Gastrocnemius medialis (tissue), 4 donors: ENCODE measurements around the gene SLC44A2.

Source experiments
- POLR2A ChIP-seq, 2 donors: fragments of 450-650 bp; IDR thresholded peaks; one replicate each; pipeline ENCODE4 v1.6.1; 2017; ENCODE audit warnings: antibody characterized with exemption in 2 of 2, mild to moderate bottlenecking in 2 of 2, moderate library complexity in 2 of 2
- TF ChIP-seq, protein P1 (sequence below), 5 experiments: fragments of 450-650 bp in 3 of 5; fragments of 200-600 bp in 2 of 5; sonication (generic) in 2 of 5; IDR thresholded peaks in 4 of 5; conservative IDR thresholded peaks in 1 of 5; 1 replicate in 4 of 5; 2 replicates in 1 of 5; pipeline ENCODE4 v1.5.1; 2016 to 2019; ENCODE audit warnings: antibody characterized with exemption in 5 of 5, mild to moderate bottlenecking in 3 of 5, moderate library complexity in 3 of 5

DNA sequence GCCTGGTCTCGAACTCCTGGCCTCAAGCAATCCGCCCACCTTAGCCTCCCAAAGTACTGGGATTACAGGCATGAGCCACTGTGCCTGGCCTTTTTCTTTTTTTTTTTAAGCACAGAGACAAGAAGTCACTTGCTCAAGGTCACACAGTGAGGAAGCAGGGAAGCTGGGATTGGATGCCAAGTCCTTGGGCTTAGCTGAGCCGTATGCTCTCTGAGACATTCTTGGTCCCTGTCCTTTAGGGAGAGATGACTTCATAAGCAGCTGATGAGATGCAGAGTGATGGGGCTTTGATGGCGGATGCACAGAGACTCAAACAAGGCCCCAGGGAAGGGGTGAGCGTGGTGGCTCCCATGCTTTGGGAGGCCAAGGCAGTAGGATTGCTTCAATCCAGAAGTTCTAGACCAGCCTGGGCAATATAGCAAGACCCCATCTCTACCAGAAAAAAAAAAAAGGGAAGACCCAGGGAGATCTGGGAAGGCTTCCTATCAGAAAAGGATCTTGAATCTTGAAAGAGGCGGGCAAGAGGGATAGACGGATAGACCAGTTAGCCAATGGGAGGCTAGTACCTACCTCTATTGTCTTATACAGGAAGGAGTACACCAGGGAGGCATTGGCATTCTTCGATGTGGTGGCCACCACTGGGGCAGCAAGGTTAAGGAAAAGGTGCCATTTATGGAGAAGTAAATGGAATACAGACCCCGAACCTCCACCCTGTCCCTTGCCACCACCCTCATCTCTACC lies 42.1 kb upstream of the SLC44A2 start:
- TF ChIP-seq, protein P1, sequence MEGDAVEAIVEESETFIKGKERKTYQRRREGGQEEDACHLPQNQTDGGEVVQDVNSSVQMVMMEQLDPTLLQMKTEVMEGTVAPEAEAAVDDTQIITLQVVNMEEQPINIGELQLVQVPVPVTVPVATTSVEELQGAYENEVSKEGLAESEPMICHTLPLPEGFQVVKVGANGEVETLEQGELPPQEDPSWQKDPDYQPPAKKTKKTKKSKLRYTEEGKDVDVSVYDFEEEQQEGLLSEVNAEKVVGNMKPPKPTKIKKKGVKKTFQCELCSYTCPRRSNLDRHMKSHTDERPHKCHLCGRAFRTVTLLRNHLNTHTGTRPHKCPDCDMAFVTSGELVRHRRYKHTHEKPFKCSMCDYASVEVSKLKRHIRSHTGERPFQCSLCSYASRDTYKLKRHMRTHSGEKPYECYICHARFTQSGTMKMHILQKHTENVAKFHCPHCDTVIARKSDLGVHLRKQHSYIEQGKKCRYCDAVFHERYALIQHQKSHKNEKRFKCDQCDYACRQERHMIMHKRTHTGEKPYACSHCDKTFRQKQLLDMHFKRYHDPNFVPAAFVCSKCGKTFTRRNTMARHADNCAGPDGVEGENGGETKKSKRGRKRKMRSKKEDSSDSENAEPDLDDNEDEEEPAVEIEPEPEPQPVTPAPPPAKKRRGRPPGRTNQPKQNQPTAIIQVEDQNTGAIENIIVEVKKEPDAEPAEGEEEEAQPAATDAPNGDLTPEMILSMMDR (IDR thresholded peaks at IDR 0.05 in 4 of 5, conservative IDR thresholded peaks at IDR 0.05 in 1 of 5): no peak
- TF ChIP-seq POLR2A (IDR thresholded peaks at IDR 0.05): no peak
